ENCODE results near the gene MCU. TPM values are rescaled to one million over a fixed set of nuclear protein-coding genes. Genes with fewer than 3 reads are reported as not detected.
A peak's percentile ranks its signal among the peaks of the same experiment; 100 is the strongest.
"Not testable (repeated sequence)": the region's sequence is repeated elsewhere in the genome, so short reads cannot be mapped to it uniquely, and the experiment has no call there.

The MCU gene
- total and polyA plus RNA-seq, 9 donors = 81.9 to 135 (median 113) TPM

GRCh38 chr10:72771195-72771594, 79.3 kb downstream of the MCU start:
- not testable (repeated sequence) for H3K4me3 ChIP-seq (ENCODE audit: low read length); H3K27ac ChIP-seq (ENCODE audit: low read length); H3K4me1 ChIP-seq (ENCODE audit: control insufficient read depth, insufficient read depth, low read length); H3K36me3 ChIP-seq (ENCODE audit: control insufficient read depth, insufficient read depth, low read length); H3K27me3 ChIP-seq (ENCODE audit: control insufficient read depth, insufficient read depth, low read length); H3K9me3 ChIP-seq (replicated peaks; ENCODE audit: control insufficient read depth, low read depth, low read length); DNase-seq

GRCh38 chr10:72772031-72772430, 80.1 kb downstream of the MCU start:
- H3K27ac ChIP-seq (ENCODE audit: low read length) = no peak overlapping the region
- H3K4me3 ChIP-seq (ENCODE audit: low read length) = no peak overlapping the region
- H3K36me3 ChIP-seq (ENCODE audit: control insufficient read depth, insufficient read depth, low read length) = peaks cover 3% of the 10 kb centered on the region
- DNase-seq = no peak
- H3K4me1 ChIP-seq (ENCODE audit: control insufficient read depth, insufficient read depth, low read length) = no peaks in the 10 kb centered on the region
- WGBS (ENCODE audit: insufficient coverage) = no CpG with 5 or more reads among the region's 1 CpG
- peaks cover 7% of the 10 kb centered on the region for H3K9me3 ChIP-seq (replicated peaks; ENCODE audit: control insufficient read depth, low read depth, low read length)
- H3K27me3 ChIP-seq (ENCODE audit: control insufficient read depth, insufficient read depth, low read length) = no peaks in the 10 kb centered on the region

- WGBS (ENCODE audit: insufficient coverage) = no CpG with 5 or more reads among the region's 2 CpGs
- Histone ChIP-seq H3K4me3 (ENCODE audit: low read length) (no peak overlapping the region), H3K27me3 (ENCODE audit: control insufficient read depth, insufficient read depth, low read length) (no peaks in the 10 kb centered on the region), H3K27ac (ENCODE audit: low read length) (no peak overlapping the region), H3K36me3 (ENCODE audit: control insufficient read depth, insufficient read depth, low read length) (no peaks in the 10 kb centered on the region), H3K4me1 (ENCODE audit: control insufficient read depth, insufficient read depth, low read length) (peaks cover 13% of the 10 kb centered on the region), H3K9me3 (replicated peaks; ENCODE audit: control insufficient read depth, low read depth, low read length) (no peaks in the 10 kb centered on the region)
- DNase-seq = no peak
Observed at GRCh38 chr10:72779874-72780273, 87.9 kb downstream of the MCU start.

- Histone ChIP-seq H3K27ac (ENCODE audit: low read length) (no peak overlapping the region), H3K9me3 (replicated peaks; ENCODE audit: control insufficient read depth, low read depth, low read length) (no peaks in the 10 kb centered on the region), H3K36me3 (ENCODE audit: control insufficient read depth, insufficient read depth, low read length) (no peaks in the 10 kb centered on the region), H3K4me3 (ENCODE audit: low read length) (no peak overlapping the region), H3K27me3 (ENCODE audit: control insufficient read depth, insufficient read depth, low read length) (no peaks in the 10 kb centered on the region), H3K4me1 (ENCODE audit: control insufficient read depth, insufficient read depth, low read length) (peaks cover 17% of the 10 kb centered on the region)
- WGBS (ENCODE audit: insufficient coverage) = no CpG with 5 or more reads among the region's 5 CpGs
- peak; percentile 57 for DNase-seq
Observed at GRCh38 chr10:72782649-72783330, 90.8 kb downstream of the MCU start.

- no CpG with 5 or more reads among the region's 1 CpG for WGBS (ENCODE audit: insufficient coverage)
- peaks cover 17% of the 10 kb centered on the region for H3K4me1 ChIP-seq (ENCODE audit: control insufficient read depth, insufficient read depth, low read length)
- DNase-seq = peak; percentile 58
- H3K27me3 ChIP-seq (ENCODE audit: control insufficient read depth, insufficient read depth, low read length) = no peaks in the 10 kb centered on the region
- H3K36me3 ChIP-seq (ENCODE audit: control insufficient read depth, insufficient read depth, low read length) = no peaks in the 10 kb centered on the region
- H3K9me3 ChIP-seq (replicated peaks; ENCODE audit: control insufficient read depth, low read depth, low read length) = no peaks in the 10 kb centered on the region
- no peak overlapping the region for H3K4me3 ChIP-seq (ENCODE audit: low read length)
- H3K27ac ChIP-seq (ENCODE audit: low read length) = peak overlapping the region; percentile 63
Observed at GRCh38 chr10:72783410-72783833, 91.5 kb downstream of the MCU start.

GRCh38 chr10:72784551-72785351, 92.8 kb downstream of the MCU start:
- Histone ChIP-seq H3K4me1 (ENCODE audit: control insufficient read depth, insufficient read depth, low read length) (peaks cover 17% of the 10 kb centered on the region), H3K27me3 (ENCODE audit: control insufficient read depth, insufficient read depth, low read length) (no peaks in the 10 kb centered on the region), H3K27ac (ENCODE audit: low read length) (peak overlapping the region; percentile 63), H3K36me3 (ENCODE audit: control insufficient read depth, insufficient read depth, low read length) (no peaks in the 10 kb centered on the region), H3K4me3 (ENCODE audit: low read length) (no peak overlapping the region), H3K9me3 (replicated peaks; ENCODE audit: control insufficient read depth, low read depth, low read length) (no peaks in the 10 kb centered on the region)
- no CpG with 5 or more reads among the region's 7 CpGs for WGBS (ENCODE audit: insufficient coverage)
- peak; percentile 95 for DNase-seq

GRCh38 chr10:72785409-72785808, 93.5 kb downstream of the MCU start:
- Histone ChIP-seq H3K27ac (ENCODE audit: low read length) (peak overlapping the region; percentile 63), H3K36me3 (ENCODE audit: control insufficient read depth, insufficient read depth, low read length) (no peaks in the 10 kb centered on the region), H3K4me3 (ENCODE audit: low read length) (no peak overlapping the region), H3K9me3 (replicated peaks; ENCODE audit: control insufficient read depth, low read depth, low read length) (no peaks in the 10 kb centered on the region), H3K4me1 (ENCODE audit: control insufficient read depth, insufficient read depth, low read length) (peaks cover 17% of the 10 kb centered on the region), H3K27me3 (ENCODE audit: control insufficient read depth, insufficient read depth, low read length) (no peaks in the 10 kb centered on the region)
- no CpG with 5 or more reads among the region's 2 CpGs for WGBS (ENCODE audit: insufficient coverage)
- peak; percentile 85 for DNase-seq

DNA sequence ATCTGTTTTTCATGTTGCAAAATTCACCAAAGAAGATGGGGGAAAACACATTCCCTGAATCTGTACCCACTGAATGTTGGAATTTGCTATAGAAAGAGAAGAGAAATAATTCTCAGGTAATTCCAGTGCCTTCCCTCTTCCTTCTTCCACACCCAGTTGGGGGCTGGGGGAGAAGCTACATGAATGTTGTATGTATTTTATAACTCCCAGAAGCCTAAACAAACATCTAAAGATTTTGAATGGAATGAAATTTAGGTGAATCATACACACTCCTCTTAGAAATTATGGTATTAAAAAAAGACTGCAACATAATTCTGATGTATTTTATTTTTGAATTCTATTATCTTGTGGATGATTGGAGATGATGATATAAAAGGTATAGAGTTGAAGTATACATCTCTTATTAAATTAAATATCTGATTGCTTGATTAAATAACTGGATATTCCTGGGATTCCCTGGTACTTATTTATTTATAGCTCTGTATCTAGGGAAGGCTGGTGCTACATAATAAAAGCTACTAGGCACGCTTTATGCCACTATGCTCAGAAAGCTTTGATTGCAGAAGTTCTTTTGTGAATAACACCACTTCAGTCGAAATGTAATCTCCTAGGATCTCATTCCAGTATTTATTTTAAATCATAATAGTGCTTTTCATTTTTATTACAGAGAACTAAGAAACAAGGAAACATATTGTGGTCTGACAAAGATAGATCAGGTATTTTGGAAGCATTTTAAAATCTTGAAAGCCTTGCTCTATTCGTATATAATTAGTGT, 98.5 kb downstream of the MCU start:
- no CpG with 5 or more reads among the region's 3 CpGs for WGBS (ENCODE audit: insufficient coverage)
- H3K27me3 ChIP-seq (ENCODE audit: control insufficient read depth, insufficient read depth, low read length) = no peaks in the 10 kb centered on the region
- H3K4me3 ChIP-seq (ENCODE audit: low read length) = no peak overlapping the region
- no peak overlapping the region for H3K27ac ChIP-seq (ENCODE audit: low read length)
- no peaks in the 10 kb centered on the region for H3K9me3 ChIP-seq (replicated peaks; ENCODE audit: control insufficient read depth, low read depth, low read length)
- no peak for DNase-seq
- H3K4me1 ChIP-seq (ENCODE audit: control insufficient read depth, insufficient read depth, low read length) = peaks cover 2% of the 10 kb centered on the region
- no peaks in the 10 kb centered on the region for H3K36me3 ChIP-seq (ENCODE audit: control insufficient read depth, insufficient read depth, low read length)

GRCh38 chr10:72792288-72792687, 100.3 kb downstream of the MCU start:
- Histone ChIP-seq H3K36me3 (ENCODE audit: control insufficient read depth, insufficient read depth, low read length) (peaks cover 4% of the 10 kb centered on the region), H3K9me3 (replicated peaks; ENCODE audit: control insufficient read depth, low read depth, low read length) (no peaks in the 10 kb centered on the region), H3K27me3 (ENCODE audit: control insufficient read depth, insufficient read depth, low read length) (no peaks in the 10 kb centered on the region), H3K4me3 (ENCODE audit: low read length) (no peak overlapping the region), H3K4me1 (ENCODE audit: control insufficient read depth, insufficient read depth, low read length) (peaks cover 2% of the 10 kb centered on the region), H3K27ac (ENCODE audit: low read length) (peak overlapping the region; percentile 1)
- 64% methylated on average over 3 of the region's 3 CpGs for WGBS (ENCODE audit: insufficient coverage)
- no peak for DNase-seq

- Histone ChIP-seq H3K4me1 (ENCODE audit: control insufficient read depth, insufficient read depth, low read length) (peaks cover 2% of the 10 kb centered on the region), H3K4me3 (ENCODE audit: low read length) (no peak overlapping the region), H3K27ac (ENCODE audit: low read length) (no peak overlapping the region), H3K27me3 (ENCODE audit: control insufficient read depth, insufficient read depth, low read length) (no peaks in the 10 kb centered on the region), H3K9me3 (replicated peaks; ENCODE audit: control insufficient read depth, low read depth, low read length) (no peaks in the 10 kb centered on the region), H3K36me3 (ENCODE audit: control insufficient read depth, insufficient read depth, low read length) (peaks cover 4% of the 10 kb centered on the region)
- no CpG with 5 or more reads among the region's 1 CpG for WGBS (ENCODE audit: insufficient coverage)
- no peak for DNase-seq
Observed at GRCh38 chr10:72793752-72794151, 101.8 kb downstream of the MCU start.
